Measurements from ENCODE around the gene ELF1.

DNA sequence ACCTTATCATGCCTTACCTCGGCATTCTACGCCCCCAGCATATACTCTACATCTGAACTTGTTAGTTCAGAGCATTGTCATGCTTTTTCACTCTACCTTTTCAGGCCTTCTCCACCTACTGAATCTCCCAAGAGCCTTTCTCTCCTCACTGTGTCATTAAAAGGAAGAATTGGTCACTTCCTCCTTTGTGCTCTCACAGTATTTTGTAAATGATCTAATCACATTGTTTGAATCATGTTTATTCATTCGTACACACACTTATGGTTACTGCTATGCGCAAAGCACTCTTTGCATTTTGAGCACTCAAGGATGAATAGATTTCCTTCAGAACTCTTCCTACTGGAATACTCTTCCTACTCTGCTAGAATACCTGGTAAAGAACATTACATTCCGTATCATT, 15.8 kb upstream of the ELF1 start:
- TF ChIP-seq, protein P1, sequence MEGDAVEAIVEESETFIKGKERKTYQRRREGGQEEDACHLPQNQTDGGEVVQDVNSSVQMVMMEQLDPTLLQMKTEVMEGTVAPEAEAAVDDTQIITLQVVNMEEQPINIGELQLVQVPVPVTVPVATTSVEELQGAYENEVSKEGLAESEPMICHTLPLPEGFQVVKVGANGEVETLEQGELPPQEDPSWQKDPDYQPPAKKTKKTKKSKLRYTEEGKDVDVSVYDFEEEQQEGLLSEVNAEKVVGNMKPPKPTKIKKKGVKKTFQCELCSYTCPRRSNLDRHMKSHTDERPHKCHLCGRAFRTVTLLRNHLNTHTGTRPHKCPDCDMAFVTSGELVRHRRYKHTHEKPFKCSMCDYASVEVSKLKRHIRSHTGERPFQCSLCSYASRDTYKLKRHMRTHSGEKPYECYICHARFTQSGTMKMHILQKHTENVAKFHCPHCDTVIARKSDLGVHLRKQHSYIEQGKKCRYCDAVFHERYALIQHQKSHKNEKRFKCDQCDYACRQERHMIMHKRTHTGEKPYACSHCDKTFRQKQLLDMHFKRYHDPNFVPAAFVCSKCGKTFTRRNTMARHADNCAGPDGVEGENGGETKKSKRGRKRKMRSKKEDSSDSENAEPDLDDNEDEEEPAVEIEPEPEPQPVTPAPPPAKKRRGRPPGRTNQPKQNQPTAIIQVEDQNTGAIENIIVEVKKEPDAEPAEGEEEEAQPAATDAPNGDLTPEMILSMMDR (IDR thresholded peaks at IDR 0.05) = no peak
- TF ChIP-seq POLR2A (IDR thresholded peaks at IDR 0.05) = no peak
